ENCODE data around the gene FIGNL2.
A peak's percentile ranks its signal among the peaks of the same experiment; 100 is the strongest.

The FIGNL2 gene

DNA sequence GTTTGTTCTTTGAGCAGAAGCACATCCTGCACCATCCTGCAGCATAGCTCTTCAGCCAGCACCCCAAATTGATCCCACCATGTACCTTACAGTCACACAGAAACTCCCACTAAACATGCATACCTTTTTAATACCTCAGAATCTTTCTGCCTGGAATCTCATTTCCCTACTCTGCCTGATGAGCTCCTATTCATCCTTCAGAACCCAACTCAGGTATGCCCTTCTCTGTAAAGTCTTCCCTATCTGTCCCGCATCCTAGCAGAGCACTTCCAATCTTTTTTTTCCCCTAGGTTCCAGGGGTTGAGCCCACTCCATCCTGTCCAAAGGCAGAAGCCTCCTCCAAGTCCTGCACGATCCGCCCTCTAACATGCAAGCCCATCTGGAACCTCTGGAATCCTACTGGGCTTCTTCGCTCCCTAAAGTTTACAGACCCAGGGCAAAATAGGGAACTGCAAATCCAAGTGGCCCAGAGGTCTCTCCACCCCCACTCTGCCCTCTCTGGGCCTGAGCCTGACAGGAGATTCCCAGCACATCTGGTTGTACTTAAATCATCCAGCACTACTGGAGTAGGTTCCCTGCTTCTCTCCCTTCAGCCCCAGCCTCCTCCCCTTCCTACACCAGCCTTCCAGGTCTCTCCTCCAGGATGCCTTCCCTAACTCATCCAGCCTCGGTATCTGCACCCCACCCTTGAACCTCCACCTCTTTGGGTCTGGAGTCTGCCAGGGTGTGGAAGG, 4.1 kb upstream of the FIGNL2 start:
- no peak for DNase-seq

DNA sequence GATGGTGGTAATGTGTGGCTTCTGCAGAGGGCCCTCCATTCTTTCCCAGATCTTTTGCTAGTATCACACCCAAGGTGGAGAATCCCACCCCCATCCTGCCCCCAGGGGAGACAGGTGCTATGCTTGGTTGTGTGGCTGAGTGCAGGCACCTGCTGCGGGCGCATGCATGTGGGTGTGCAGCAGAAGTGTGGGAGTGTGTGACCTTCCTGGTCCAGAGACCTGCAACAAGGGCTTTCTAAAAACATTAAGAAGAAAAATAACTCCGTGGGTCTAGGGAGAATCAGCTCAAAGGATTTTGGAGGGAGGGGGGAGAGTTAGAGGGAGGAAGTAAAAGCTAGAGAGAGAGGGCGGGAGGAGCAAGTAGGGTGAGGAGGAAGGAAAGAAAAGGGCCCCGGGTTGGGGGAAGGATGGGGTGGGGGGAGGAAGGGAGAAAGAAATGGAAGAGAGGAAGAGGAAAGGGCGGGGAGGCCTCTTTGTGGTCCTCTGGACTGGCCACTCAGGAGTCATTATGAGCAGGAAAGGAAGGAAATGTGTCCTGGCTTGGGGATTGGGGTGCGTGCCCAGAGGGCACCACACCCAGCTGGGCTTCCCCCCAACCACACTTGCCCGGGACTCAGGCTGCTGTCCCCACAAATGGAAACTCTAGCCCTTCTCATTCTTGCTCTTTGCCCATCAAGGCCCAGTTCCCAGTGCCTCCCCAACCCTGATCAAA, 3.1 kb upstream of the FIGNL2 start:
- peak; percentile 45 for DNase-seq

DNA sequence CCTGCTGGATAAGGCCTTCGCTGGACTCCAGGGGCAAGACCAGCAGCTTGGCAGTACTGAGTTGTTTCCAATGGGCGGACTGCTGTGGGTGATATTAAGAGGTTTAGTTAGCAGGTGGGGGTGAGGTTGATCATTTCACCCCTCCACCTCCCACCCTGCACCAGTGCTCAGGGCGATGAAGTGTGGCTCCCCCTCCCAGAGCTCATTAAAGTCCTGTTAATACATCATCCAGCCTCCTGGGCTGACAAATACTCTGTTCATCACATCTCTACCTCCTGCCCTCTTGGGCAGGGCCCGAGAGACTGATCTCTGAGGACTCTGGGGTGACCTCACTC, 2.4 kb upstream of the FIGNL2 start:
- DNase-seq = no peak

DNA sequence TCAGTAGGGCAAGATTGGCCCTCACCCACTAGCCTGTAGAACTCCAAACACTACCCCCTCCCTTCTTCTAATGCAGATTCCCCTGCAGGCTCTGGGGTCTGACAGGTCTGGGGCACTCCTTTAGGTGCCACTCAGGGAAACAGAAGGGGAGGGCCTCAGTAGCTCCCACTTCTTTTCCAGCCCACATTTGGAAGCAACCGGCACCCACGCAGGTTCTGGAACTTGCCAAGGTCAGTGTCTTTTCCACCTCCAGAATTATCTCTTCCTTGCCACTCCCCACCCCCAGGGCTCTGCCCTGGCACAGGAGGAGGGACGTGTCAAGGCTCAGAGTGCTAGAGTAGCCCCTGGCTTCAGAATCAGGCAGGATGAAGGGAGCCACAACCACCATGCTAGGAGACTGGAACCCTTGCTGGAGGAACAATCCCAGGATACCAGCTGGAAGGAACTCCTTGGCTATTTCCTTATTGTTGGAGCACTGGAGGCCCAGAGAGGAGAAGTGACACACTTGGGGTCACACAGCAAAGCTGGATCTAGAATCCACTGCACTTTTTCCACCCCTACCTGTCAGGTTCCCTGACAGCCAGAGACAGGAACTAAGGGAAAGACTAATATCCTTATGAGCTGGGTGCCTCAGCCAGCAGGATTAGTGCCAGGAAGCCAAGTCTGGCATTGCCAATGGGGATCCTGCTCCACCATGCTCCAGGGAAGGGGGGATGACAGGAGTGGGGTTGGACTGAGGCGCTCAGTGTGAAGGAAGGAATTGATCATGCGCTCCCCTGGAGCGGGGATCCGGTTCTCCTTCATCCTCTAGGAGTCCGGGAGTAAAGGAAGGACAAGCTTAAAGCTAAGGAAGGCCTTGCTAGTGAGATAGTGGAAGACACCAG, 1.8 kb upstream of the FIGNL2 start:
- no peak for DNase-seq

DNA sequence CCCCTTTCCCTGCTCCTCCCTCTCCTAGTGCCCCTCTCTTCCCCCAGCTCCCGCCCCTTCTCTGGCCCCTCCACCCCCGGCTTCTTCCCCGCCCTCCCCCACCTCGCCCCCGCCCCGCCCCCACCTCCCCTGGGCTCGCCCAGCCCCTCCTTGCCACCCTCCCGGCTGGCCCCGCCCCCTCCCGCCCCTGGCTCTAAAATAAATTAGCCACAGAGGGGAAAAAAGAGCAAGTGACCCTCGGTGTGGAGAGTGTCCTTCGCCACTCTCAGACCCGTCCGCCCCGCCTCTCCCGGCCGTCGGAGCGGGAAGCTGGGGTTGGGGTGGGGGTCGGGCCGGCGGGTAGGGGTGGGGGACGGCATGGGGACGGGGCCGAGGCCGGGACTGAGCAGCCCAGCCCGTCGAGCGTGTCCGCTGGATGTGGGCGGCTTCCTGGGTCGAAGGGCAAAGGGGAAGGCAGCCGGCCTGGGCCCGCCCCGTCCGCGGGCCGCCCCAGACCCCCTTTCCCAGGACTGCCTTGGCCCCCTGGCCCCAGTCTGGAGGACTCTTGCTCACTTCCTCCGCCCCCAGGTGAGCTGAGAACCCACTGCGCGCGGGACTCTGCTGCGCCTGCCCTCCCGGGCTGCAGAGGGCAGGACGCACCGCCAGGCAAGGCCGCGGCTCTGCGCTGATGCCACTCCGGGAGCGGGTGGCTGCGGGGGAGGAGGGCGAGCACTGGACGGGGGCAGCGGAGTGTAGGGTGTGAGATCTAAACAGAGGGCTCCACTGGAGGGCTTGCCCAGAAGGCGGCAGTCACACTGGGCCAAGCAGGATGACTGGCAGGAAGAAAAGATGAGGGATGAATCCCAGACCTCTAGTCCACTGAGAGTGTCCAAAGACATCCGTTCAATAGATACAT, 570 bp upstream of the FIGNL2 start:
- peak; percentile 42 for DNase-seq

DNA sequence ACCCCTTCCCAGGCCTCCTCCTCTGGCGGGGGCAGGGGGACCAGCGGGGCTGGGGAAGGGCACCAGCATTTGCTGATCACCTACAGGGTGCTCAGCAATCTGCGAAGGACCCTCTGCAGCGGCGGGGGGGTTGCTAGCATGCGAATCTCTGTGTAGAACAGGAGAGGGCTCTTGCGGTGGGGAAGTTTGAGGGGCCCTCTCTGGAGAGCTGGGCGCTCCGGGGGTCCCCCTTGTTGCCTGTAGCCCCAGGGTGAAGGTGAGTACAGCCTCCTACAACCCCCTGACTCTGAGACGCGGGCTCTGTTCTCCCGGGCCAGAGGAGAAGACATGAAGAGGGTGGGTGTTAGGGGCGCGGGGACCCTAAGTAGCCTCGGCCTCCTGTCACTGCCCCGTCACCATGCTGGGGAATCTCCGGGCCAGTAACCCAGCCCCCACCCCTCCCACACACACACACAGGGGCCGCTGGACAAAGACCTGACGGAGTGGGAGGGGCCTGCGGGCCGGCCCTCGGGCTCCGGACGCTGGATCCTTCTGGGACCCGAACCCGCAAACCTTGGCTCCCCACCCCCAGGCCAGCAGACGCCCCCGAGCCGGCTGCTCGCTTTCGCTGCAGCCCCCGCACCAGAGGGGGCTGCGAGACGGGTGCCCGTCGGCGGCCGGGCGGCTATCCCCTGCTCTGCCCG, 734 bp downstream of the FIGNL2 start:
- DNase-seq = peak; percentile 49

DNA sequence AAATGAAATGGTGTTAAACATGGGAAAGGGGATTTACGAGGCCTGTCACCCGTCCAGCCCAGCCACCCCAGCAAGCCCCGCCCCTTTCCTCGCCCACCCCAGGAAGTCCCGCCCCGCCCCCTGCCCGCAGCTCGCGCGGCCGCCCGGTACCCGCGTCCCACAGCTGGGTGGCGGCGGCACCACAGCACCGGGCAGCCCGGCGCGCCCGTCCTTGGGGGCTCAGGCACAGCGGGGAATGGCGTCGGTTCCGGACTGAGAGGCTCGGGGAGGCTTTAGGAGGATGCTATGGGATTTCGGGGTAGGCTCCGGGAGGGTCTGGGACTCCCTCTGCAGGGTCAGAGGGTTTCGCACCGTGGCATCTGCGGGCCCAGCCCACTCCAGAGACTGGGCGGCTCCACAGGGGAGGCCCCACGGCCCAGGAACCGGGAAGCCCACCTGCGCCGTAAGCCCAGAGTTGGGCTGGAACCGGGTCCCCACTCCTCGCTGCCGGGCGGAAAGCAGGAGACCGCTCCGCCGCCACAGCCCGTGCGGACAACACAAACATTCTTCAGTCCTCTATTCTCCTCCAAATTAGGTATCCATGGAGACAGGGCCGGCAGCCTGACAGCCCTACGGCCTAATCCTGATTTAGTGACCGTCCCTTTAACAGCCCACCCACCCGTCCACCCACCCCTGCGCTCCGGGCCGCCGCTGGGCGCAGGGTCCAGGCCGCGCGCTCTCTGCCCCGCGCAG, 1.4 kb downstream of the FIGNL2 start:
- peak; percentile 64 for DNase-seq

DNA sequence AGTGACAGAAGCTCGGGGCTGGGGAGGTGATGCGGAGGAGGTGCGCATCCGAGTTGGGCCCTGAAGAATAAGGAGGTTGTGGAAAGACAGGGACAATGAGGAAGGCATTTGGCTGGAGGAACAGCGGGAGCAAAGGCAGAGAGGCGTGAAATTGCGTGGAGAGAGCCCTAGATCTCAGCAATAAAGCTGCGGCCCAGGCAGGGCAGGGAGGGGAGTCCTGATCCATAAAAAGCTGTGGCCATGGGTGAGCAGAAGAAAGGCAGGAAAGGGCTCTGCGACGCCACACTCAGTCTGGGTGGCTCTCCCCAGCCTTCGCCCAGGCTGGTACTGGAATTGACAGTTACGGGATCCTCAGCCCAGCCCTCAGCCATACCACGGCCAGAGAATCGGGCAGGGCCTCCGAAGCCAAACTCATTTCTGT, 2.2 kb downstream of the FIGNL2 start:
- DNase-seq = no peak

DNA sequence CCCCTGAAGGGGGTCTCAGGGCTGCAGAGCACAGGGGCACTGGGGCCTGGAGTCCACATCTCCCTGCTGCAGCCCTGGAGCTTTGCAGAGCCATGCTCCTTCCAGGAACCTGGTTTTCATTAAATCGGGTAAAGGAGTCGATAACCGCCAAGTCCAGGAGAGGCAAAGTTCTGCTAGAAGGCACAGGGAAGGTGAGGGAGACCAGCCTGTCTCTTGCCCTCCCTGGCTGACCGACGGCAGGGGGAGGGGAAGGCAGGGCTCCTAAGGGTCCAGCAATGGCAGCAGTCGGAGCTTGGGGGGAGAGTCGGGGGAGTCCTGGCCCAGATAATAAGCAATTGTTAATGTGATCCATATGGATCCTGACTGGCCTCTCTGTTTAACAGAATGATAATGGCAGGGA, 3.0 kb downstream of the FIGNL2 start:
- no peak for DNase-seq

DNA sequence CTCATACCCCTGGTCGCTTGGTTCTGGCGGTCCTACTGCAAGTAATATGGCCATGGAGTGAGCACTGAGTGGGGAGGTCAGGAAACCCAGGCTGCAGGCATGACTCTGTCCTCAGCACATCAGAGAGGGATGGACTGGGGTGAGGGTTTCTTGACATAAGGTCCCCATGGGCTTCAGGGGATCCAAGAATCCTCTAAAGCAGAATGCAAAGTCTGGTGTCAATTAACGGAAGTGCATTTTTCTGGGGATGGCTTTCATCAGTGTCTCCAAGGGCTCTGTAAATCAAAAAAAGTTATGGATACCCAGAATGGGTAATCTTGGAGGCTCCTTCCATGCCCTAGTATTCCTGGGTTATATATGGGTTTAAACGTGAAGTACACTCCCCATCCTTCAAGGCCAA, 3.7 kb downstream of the FIGNL2 start:
- DNase-seq = no peak

DNA sequence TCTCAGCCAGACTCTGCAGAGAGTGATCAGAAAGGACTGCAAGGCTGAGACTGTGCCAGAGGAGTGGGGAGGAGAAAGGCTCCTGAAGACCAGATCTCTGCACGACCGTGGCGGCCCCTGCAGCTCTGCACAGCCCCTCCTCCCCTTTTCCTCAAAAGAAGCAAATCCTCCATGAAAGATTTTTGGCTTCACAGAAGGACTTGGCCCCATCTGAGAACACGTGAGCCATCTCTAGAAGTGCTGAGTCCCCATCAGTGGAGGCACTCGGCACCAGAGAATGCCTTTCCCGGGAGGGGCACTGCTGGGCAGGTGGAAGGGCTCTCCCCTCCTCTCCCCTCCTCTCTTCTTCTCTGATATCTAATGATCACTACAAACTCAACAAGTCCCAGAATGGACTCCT, 6.8 kb downstream of the FIGNL2 start:
- no peak for DNase-seq

DNA sequence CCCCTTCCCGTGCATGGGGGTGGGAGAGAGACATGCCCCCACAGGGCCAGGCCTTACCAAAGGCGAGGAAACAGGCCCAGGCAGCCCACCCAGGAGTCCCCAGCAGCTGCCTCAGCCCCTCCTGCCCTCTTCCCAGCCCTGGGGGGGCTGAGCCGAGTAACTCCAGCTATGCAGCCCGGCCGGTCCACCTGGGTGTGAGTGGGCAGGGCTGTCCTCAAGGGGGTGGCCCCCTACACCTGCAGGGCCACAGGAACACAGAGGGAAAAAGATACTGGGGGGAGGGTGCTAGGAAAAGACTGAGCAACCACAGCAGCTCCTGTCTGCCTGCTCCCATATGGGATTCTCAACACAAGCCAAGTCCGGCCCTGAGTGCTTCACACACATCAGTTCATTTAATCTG, 7.6 kb downstream of the FIGNL2 start:
- no peak for DNase-seq

DNA sequence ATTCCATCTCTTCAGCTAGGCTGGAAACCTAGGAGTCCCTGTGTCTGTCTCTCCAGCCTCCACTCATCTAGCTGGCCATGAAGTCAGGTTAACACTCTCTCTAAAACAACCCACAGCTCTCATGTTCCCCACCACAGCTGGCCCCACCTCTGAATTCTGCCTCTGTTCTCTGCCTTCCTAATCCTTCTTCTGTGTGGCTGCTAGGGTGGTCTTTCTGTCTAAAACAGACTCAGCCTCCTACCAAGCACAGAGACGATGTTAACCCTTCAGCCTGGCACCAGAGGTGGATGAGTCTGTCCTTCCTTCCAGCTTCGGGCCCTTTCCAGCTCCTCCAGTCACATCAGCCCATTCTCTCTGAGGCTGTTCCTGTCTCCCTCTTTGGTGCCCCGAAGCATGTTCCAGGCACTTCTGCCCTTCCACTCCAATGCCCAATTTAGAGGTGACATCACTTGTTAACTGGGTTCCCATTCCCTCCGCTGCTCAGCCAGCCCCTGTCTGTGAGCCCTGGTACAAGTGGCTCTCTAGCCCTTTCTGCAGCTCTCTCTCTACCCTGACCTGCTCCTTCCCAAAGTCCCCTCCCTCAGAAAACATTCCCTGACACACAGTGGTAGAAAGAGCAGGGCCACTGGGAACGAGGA, 9.1 kb downstream of the FIGNL2 start:
- no peak for DNase-seq

DNA sequence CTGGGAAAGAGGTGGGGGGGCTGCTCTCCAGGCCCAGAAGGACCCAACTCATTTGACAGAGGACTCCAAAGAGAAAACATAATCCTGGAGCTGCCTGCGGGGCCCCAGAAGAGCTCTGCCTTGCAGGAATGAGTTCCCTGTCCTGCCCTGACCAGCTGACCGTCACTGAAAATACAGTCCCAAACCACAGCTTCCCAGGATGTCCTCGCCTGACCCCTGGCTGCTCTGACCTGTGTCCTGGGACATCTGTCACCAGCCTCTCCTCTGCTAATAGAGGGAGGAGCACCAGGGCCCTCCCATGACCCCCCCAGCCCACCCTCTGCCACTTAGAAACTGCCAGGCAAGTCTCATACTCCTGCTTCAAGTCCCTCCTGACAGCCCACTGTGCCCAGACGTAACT, 9.8 kb downstream of the FIGNL2 start:
- no peak for DNase-seq

DNA sequence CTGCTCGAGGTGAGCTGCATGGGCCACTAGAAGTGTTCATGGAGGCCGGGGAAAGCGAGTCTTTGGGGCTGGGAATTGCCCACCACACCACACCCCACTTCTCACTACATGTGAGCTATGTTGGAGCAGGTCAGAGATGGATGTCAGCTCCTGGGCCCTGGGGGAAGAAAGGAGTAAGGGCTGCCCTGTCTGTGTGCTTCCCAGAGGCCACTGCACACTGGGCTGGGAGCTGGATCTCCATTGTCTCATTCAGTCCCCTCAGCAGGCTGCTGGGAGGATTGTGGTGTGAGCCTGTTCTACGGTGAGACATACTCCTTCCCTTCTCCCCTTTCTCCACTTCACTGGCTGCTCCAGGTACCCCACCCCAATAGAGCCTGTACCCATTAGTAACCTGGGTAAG, 10.5 kb downstream of the FIGNL2 start:
- DNase-seq = no peak

DNA sequence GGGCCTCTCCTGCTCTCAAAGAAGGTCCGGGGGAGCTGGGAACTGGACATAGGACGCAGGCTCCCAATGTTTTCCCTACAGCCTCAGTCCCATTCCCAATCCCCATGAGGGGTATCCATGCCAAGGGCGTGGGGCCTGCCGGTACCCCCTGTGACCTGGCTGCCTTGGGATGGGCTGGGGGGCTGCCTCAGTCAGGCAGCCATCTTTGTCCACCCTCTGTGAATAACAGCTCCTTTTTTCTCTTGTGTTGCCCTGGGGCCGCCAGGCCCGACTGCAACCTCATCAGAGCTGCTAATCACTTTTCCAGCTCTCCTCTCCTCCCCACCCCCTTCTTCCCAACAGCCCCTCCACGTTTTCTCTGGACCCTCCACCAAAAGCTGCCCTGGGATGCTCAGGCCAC, 11.2 kb downstream of the FIGNL2 start:
- no peak for DNase-seq

DNA sequence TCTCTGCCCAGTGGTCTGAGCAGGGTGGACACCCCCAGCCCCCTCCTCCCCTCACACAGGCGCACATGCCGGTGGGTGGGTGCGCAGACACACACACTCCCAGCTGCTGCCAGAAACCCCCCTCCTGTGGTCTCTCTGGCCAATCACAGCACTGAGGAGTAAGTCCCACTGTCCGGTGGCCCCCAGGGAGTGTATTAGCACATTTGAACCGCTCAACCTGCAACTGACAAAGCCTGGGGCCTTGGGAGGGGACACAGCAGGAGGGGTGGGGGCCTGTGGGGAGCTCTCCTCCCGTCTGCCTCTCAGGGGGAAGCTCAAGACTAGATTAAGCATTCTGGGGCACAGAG, 11.7 kb downstream of the FIGNL2 start:
- no peak for DNase-seq

DNA sequence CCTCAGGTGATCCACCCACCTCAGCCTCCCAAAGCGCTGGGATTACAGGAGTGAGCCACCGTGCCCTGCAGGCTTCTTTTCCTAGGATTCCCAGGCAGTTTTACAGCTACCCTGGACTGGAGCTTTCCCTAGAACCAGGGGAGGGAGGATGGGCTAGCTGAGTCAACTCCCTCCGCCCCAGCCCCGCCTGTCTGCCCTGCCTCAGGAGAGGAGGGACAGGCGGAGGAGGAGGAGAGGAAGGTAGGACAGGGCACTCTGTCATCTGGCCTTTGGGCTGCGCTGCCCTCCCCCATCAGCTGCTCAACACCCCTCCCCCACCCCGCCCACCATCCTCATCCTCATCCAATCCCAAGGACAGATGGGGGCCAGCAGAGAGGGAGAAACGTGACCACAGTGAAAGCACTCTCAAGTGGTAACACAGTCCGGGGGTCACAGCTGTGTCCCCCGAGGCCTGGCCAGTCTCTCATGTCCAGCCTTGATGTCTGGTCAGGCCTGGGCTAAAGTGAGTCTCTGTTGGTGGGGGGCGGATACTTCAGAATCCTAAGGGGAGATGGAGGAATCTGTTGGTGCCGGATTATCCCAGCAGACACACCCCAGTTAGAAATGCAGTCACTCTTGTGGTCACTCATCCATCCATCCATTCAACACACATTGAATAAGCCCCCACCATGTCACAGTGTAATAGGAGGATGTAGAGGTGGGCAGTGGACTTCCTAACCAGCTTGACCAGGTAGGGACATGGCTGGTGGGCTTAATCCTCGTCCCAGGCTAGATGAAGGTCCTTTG, 12.3 kb downstream of the FIGNL2 start:
- DNase-seq = peak; percentile 39

DNA sequence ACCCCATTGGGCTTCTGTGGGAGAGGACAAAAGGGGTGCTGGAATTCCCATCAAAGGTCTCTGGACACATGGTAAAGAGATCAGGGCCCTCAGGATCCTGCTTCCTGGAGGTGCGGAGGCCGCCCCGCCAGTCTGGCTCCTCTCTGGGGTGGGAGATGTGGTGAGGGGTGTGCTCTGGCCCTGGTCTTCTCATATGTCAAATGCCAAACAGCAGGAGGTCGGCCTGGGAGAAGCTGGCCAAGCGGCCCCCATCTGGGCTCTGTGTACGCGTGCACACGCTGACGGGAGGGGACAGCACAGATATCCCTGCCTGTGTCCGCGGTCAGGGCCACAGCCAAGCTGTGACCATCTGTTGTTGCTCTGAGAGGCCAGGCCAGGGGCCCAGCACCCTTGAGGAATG, 14.1 kb downstream of the FIGNL2 start:
- no peak for DNase-seq
